ENCODE results near the gene LARP6.
A peak's percentile ranks its signal among the peaks of the same experiment; 100 is the strongest.

Gene LARP6

GRCh38 chr15:70829371-70830166, 24.4 kb downstream of the LARP6 start:
- TF ChIP-seq SNAI2 (CRISPR knock-in tag; IDR thresholded peaks at IDR 0.05), result no peak
- no peak for TF ChIP-seq ZNF70 (CRISPR knock-in tag; IDR thresholded peaks at IDR 0.05)
- TF ChIP-seq CREB5 (CRISPR knock-in tag; IDR thresholded peaks at IDR 0.05; ENCODE audit: low read depth), result no peak
- no peak for TF ChIP-seq ESRRG (CRISPR knock-in tag; IDR thresholded peaks at IDR 0.05)
- TF ChIP-seq PATZ1 (CRISPR knock-in tag; IDR thresholded peaks at IDR 0.05; ENCODE audit: borderline replicate concordance), result no peak
- TF ChIP-seq ISL1 (CRISPR knock-in tag; IDR thresholded peaks at IDR 0.05), result no peak
- TF ChIP-seq TOX (CRISPR knock-in tag; IDR thresholded peaks at IDR 0.05; ENCODE audit: borderline replicate concordance), result no peak
- no peak for ATAC-seq

- ATAC-seq, result no peak
- no peak for TF ChIP-seq POU6F1 (CRISPR knock-in tag; IDR thresholded peaks at IDR 0.05; ENCODE audit: borderline replicate concordance, low read depth)
- no peak for TF ChIP-seq ZNF8 (CRISPR knock-in tag; IDR thresholded peaks at IDR 0.05)
- no peak for TF ChIP-seq CREB5 (CRISPR knock-in tag; IDR thresholded peaks at IDR 0.05; ENCODE audit: low read depth)
- no peak for TF ChIP-seq PATZ1 (CRISPR knock-in tag; IDR thresholded peaks at IDR 0.05; ENCODE audit: borderline replicate concordance)
- TF ChIP-seq ZFP3 (CRISPR knock-in tag; IDR thresholded peaks at IDR 0.05), result no peak
- no peak for TF ChIP-seq PPARA (CRISPR knock-in tag; IDR thresholded peaks at IDR 0.05; ENCODE audit: borderline replicate concordance)
- no peak for TF ChIP-seq ZNF70 (CRISPR knock-in tag; IDR thresholded peaks at IDR 0.05)
- TF ChIP-seq ARNTL (CRISPR knock-in tag; IDR thresholded peaks at IDR 0.05; ENCODE audit: borderline replicate concordance, low read depth), result no peak
- no peak for TF ChIP-seq ZNF565 (CRISPR knock-in tag; conservative IDR thresholded peaks at IDR 0.05; ENCODE audit: low read depth)
- no peak for TF ChIP-seq ISL1 (CRISPR knock-in tag; IDR thresholded peaks at IDR 0.05)
Observed at GRCh38 chr15:70827721-70828120, 26.2 kb downstream of the LARP6 start.

- ATAC-seq, result peak; percentile 53
- TF ChIP-seq CSDC2 (CRISPR knock-in tag; IDR thresholded peaks at IDR 0.05), result no peak
Observed at GRCh38 chr15:70826634-70827033, 27.3 kb downstream of the LARP6 start.

GRCh38 chr15:70825841-70826240, 28.1 kb downstream of the LARP6 start:
- TF ChIP-seq PPARA (CRISPR knock-in tag; IDR thresholded peaks at IDR 0.05; ENCODE audit: borderline replicate concordance), result no peak
- ATAC-seq, result no peak

DNA sequence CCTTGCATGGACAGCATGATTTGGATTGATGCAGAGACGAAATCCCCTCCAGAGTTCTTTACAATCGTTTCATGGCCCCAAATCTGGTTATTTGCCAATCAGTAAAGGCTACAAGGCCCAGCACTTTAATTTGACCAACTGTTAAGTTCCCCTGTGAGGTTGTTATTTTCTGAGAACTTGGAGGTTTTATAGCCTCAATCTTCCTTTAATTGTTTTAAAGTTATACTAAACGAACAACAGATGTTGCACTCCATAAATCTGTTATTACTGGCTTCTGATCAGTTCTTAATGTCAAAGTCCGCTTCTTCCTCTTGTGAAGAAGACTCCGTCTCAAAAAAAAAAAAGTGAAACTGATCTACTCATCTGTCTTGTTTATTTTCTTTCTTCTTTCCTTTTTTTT, 30.8 kb downstream of the LARP6 start:
- TF ChIP-seq CREB5 (CRISPR knock-in tag; IDR thresholded peaks at IDR 0.05; ENCODE audit: low read depth) (no peak), GLIS3 (CRISPR knock-in tag; IDR thresholded peaks at IDR 0.05) (no peak), SNAI2 (CRISPR knock-in tag; IDR thresholded peaks at IDR 0.05) (no peak), ZFP3 (CRISPR knock-in tag; IDR thresholded peaks at IDR 0.05) (no peak), OSR1 (CRISPR knock-in tag; IDR thresholded peaks at IDR 0.05) (no peak), PATZ1 (CRISPR knock-in tag; IDR thresholded peaks at IDR 0.05; ENCODE audit: borderline replicate concordance) (no peak), BACH2 (CRISPR knock-in tag; IDR thresholded peaks at IDR 0.05; ENCODE audit: borderline replicate concordance) (no peak)
- TF ChIP-seq, protein P1, sequence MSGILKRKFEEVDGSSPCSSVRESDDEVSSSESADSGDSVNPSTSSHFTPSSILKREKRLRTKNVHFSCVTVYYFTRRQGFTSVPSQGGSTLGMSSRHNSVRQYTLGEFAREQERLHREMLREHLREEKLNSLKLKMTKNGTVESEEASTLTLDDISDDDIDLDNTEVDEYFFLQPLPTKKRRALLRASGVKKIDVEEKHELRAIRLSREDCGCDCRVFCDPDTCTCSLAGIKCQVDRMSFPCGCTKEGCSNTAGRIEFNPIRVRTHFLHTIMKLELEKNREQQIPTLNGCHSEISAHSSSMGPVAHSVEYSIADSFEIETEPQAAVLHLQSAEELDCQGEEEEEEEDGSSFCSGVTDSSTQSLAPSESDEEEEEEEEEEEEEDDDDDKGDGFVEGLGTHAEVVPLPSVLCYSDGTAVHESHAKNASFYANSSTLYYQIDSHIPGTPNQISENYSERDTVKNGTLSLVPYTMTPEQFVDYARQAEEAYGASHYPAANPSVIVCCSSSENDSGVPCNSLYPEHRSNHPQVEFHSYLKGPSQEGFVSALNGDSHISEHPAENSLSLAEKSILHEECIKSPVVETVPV (CRISPR knock-in tag; IDR thresholded peaks at IDR 0.05), result no peak
- ATAC-seq, result no peak
